HL-60 (cell line): Measurements from ENCODE around the gene DPH2.

ENCODE experiments used
- DNase-seq, 2 experiments: peaks; one replicate each; pipeline ENCODE4 v3.0.0-alpha.2; 2010 to 2020; ENCODE audit warnings: low read depth in 1 of 2, low spot score in 1 of 2
- H3K27ac ChIP-seq: fragments of 250-450 bp; sonication (Bioruptor Pico); replicated peaks from 2 replicates; pipeline ENCODE4 v1.5.1; 2020; ENCODE audit warnings: mild to moderate bottlenecking, moderate library complexity
- H3K27me3 ChIP-seq: fragments of 250-450 bp; sonication (Bioruptor Pico); 2 replicates; pipeline ENCODE4 v1.5.1; 2021; ENCODE audit warnings: mild to moderate bottlenecking, moderate library complexity; ENCODE audit not compliant: insufficient read depth, poor library complexity, severe bottlenecking
- H3K4me3 ChIP-seq: replicated peaks from 2 replicates; pipeline ENCODE4 v1.5.1; 2011; ENCODE audit warnings: mild to moderate bottlenecking, control low read depth, low read length; ENCODE audit not compliant: insufficient read depth
- GABPA ChIP-seq: IDR thresholded peaks from 2 replicates; pipeline ENCODE4 v1.6.1; 2012; ENCODE audit warnings: low read depth
- POLR2AphosphoS5 ChIP-seq: IDR thresholded peaks from 2 replicates; pipeline ENCODE4 v1.6.1; 2012; ENCODE audit warnings: low read depth
- SPI1 ChIP-seq: IDR thresholded peaks from 2 replicates; pipeline ENCODE4 v1.6.1; 2012; ENCODE audit warnings: low read depth, mild to moderate bottlenecking, borderline replicate concordance
- TF ChIP-seq, protein P1 (sequence below): IDR thresholded peaks from one replicate; pipeline ENCODE4 v1.5.1; 2011; ENCODE audit warnings: low read length, control low read depth, inconsistent platforms; ENCODE audit not compliant: insufficient read depth
- TF ChIP-seq, protein P2 (sequence below): IDR thresholded peaks from 2 replicates; pipeline ENCODE4 v1.6.1; 2012; ENCODE audit warnings: low read depth; ENCODE audit not compliant: insufficient replicate concordance

DPH2 gene

DNA sequence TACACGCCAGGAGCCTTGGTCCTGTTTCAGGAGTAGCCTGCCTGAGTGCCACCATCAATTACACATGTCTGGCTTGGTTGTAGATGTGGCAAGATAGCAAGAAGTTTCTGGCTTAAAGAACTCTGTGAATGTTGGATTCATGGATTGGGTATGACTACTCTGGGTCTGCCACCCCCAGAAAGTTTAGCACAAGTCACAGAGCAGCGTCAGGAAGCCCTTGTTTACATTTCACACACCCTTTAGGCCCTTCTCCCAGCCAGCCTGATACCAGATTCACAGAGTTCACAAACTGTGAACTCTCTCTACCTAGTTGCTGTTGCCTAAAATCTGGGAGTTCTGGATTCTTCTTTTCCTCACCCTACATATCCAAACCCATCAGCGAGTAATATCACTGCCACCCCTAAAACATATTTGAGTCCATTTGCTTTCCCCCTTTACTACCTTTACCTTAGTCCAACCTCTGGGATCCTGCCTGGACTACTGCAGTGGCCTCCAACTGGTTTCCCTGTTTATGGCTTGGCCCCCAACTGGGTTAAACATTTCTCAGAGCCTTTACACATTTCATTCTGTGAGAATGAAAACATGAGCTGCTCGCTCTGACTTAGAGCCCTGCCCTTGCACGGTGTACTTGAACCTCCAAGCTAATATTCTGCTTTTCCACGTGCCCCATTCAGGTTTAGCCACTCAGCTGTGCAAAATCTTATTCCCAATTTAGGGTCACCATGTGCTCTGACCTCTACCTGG, 17.5 kb downstream of the DPH2 start:
- Histone ChIP-seq H3K27me3 (no peaks in the 10 kb centered on the region), H3K27ac (no peak overlapping the region), H3K4me3 (no peak overlapping the region)
- DNase-seq: no peak
- TF ChIP-seq POLR2AphosphoS5 (no peak), SPI1 (no peak), GABPA (no peak)
- TF ChIP-seq, protein P1, sequence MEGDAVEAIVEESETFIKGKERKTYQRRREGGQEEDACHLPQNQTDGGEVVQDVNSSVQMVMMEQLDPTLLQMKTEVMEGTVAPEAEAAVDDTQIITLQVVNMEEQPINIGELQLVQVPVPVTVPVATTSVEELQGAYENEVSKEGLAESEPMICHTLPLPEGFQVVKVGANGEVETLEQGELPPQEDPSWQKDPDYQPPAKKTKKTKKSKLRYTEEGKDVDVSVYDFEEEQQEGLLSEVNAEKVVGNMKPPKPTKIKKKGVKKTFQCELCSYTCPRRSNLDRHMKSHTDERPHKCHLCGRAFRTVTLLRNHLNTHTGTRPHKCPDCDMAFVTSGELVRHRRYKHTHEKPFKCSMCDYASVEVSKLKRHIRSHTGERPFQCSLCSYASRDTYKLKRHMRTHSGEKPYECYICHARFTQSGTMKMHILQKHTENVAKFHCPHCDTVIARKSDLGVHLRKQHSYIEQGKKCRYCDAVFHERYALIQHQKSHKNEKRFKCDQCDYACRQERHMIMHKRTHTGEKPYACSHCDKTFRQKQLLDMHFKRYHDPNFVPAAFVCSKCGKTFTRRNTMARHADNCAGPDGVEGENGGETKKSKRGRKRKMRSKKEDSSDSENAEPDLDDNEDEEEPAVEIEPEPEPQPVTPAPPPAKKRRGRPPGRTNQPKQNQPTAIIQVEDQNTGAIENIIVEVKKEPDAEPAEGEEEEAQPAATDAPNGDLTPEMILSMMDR: no peak
- TF ChIP-seq, protein P2, sequence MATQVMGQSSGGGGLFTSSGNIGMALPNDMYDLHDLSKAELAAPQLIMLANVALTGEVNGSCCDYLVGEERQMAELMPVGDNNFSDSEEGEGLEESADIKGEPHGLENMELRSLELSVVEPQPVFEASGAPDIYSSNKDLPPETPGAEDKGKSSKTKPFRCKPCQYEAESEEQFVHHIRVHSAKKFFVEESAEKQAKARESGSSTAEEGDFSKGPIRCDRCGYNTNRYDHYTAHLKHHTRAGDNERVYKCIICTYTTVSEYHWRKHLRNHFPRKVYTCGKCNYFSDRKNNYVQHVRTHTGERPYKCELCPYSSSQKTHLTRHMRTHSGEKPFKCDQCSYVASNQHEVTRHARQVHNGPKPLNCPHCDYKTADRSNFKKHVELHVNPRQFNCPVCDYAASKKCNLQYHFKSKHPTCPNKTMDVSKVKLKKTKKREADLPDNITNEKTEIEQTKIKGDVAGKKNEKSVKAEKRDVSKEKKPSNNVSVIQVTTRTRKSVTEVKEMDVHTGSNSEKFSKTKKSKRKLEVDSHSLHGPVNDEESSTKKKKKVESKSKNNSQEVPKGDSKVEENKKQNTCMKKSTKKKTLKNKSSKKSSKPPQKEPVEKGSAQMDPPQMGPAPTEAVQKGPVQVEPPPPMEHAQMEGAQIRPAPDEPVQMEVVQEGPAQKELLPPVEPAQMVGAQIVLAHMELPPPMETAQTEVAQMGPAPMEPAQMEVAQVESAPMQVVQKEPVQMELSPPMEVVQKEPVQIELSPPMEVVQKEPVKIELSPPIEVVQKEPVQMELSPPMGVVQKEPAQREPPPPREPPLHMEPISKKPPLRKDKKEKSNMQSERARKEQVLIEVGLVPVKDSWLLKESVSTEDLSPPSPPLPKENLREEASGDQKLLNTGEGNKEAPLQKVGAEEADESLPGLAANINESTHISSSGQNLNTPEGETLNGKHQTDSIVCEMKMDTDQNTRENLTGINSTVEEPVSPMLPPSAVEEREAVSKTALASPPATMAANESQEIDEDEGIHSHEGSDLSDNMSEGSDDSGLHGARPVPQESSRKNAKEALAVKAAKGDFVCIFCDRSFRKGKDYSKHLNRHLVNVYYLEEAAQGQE: no peak

GRCh38 chr1:43990271-43991199, 20.7 kb downstream of the DPH2 start:
- DNase-seq: no peak
- Histone ChIP-seq H3K27ac (peak overlapping the region; percentile 37), H3K27me3 (no peaks in the 10 kb centered on the region), H3K4me3 (peak overlapping the region; percentile 82)
- TF ChIP-seq, protein P1: no peak
- TF ChIP-seq SPI1 (no peak), POLR2AphosphoS5 (no peak), GABPA (no peak)
- TF ChIP-seq, protein P2: no peak

GRCh38 chr1:43991200-43991475, 21.3 kb downstream of the DPH2 start:
- TF ChIP-seq, protein P1: no peak
- TF ChIP-seq GABPA: no peak
- no peak for TF ChIP-seq SPI1
- peak; percentile 37; the same call in 1 of the 2 replicates for TF ChIP-seq POLR2AphosphoS5
- TF ChIP-seq, protein P2: no peak
- peak overlapping the region; percentile 82 for H3K4me3 ChIP-seq
- H3K27me3 ChIP-seq: no peaks in the 10 kb centered on the region
- no peak for DNase-seq
- peak overlapping the region; percentile 37 for H3K27ac ChIP-seq
